C4-2B (cell line): ENCODE results near the gene TMEM184A.
A peak's percentile ranks its signal among the peaks of the same experiment; 100 is the strongest.

Source experiments
- H3K27ac ChIP-seq: fragments of 450-650 bp; 2 replicates; pipeline ENCODE4 v1.5.1; 2017
- ZFX ChIP-seq: fragments of 450-650 bp; IDR thresholded peaks from 2 replicates; pipeline ENCODE4 v1.6.1; 2017
- TF ChIP-seq, protein P1 (sequence below): fragments of 450-650 bp; conservative IDR thresholded peaks from 2 replicates; pipeline ENCODE4 v1.5.1; 2017; ENCODE audit warnings: mild to moderate bottlenecking

TMEM184A gene

GRCh38 chr7:1569833-1570632 is 14.0 kb upstream of the TMEM184A start, which contains the start of gene PSMG3:
Gene PSMG3 (minus strand): TSS chr7:1570032. CDS start chr7:1569339, 693 bp downstream.
- TF ChIP-seq, protein P1, sequence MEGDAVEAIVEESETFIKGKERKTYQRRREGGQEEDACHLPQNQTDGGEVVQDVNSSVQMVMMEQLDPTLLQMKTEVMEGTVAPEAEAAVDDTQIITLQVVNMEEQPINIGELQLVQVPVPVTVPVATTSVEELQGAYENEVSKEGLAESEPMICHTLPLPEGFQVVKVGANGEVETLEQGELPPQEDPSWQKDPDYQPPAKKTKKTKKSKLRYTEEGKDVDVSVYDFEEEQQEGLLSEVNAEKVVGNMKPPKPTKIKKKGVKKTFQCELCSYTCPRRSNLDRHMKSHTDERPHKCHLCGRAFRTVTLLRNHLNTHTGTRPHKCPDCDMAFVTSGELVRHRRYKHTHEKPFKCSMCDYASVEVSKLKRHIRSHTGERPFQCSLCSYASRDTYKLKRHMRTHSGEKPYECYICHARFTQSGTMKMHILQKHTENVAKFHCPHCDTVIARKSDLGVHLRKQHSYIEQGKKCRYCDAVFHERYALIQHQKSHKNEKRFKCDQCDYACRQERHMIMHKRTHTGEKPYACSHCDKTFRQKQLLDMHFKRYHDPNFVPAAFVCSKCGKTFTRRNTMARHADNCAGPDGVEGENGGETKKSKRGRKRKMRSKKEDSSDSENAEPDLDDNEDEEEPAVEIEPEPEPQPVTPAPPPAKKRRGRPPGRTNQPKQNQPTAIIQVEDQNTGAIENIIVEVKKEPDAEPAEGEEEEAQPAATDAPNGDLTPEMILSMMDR, result no peak
- TF ChIP-seq ZFX, result peak; percentile 59; the same call in 1 of the 2 replicates
- H3K27ac ChIP-seq, result peak within 1 kb of the TSS; percentile 86

GRCh38 chr7:1569440-1569832 is 13.4 kb upstream of the TMEM184A start:
- peak overlapping the region; percentile 86 for H3K27ac ChIP-seq
- TF ChIP-seq, protein P1, result no peak

GRCh38 chr7:1569016-1569415 is 13.0 kb upstream of the TMEM184A start:
- peak overlapping the region; percentile 86 for H3K27ac ChIP-seq
- no peak for TF ChIP-seq ZFX
- TF ChIP-seq, protein P1, result no peak

GRCh38 chr7:1567896-1568510 is 12.0 kb upstream of the TMEM184A start:
- TF ChIP-seq ZFX, result no peak
- TF ChIP-seq, protein P1, result no peak
- no peak overlapping the region for H3K27ac ChIP-seq

DNA sequence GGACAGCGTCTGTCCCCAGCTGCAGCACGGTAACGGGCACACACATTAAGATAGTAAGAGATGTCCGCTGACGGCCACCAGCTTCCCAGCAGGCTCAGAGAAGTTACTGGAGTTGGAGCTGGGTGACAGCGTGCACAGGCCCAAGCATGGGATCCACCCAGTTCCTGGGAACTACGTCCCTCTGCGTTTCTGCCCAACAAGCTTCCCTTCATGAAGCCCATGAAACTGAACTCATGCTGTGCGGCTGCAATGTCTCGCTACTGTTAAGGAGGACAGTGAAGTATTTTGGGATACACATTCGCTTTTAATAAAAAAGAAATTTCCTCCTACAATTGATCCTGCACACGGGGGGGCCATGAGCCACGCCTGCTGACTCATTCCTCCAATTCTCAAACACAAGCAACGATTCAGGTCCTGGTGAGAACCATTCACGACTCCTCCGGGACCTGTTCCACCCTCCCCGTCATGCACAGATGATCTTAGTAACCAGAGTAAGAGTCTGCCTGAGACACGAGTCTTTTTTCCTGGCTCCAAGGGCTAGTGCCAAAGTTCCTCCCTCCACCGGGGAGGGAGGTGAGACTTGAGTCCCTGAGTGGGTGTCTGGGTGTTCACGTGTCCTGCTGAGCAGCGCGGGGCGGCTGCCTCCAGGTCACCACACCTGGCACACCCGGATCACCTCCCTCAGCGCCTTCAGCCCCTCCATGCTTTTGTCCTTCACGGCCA is 11.2 kb upstream of the TMEM184A start:
- no peak overlapping the region for H3K27ac ChIP-seq
- TF ChIP-seq, protein P1, result no peak
- TF ChIP-seq ZFX, result no peak

DNA sequence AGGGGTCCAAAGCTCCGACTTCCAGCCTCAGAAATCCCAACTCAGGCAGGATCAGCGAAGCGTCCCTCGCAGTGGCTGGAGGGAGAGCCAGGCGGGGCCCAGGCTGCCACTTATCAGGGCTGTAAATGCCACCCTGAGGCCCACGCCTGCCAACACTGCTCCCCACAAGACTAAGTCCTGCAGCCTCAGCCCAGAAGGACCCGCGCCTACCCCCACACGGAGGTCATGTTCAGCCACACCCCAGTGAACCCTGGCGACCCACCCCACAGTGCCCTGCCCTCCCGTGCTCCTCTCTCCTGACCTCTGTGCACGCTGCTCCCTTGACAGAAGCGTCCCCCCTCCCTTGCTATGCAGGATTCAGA is 10.7 kb upstream of the TMEM184A start:
- TF ChIP-seq, protein P1, result no peak
- TF ChIP-seq ZFX, result no peak
- H3K27ac ChIP-seq, result no peak overlapping the region

DNA sequence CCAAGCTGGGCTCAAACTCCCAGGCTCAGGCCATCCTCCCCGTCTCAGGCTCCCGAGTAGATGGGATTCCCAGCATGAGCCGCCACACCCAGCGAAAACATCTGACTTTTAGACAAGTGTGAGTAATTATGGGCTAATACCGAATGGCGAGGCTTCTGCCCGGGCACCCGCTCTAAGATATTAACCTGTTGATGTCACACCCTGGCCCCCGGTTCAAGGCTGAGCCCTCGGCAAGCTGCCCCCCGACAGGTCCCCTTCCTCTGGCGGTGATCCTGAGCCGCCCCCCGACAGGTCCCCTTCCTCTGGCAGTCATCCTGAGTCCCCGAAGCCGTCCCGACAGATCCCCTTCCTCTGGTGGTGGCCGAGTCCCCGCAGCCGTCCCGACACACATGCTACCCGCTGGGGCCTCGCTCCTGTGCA is 8.6 kb upstream of the TMEM184A start:
- H3K27ac ChIP-seq, result no peak overlapping the region
- no peak for TF ChIP-seq ZFX
- TF ChIP-seq, protein P1, result no peak
